Mesenchymal stem cell (in vitro differentiated cells and primary cell): Measurements from ENCODE around the gene TYRP1. TPM values are rescaled to one million over a fixed set of nuclear protein-coding genes. Genes with fewer than 3 reads are reported as not detected.

Experiments
- DNase-seq: peaks from one replicate; pipeline ENCODE4 v3.0.0-alpha.2; 2013
- H2AFZ ChIP-seq: one replicate; pipeline ENCODE4 v1.6.1; 2013; ENCODE audit warnings: low read depth, mild to moderate bottlenecking, control low read depth, inconsistent platforms, low read length, moderate library complexity
- H2AK5ac ChIP-seq: 2 replicates; pipeline ENCODE4 v1.6.1; 2013; ENCODE audit warnings: low read length, moderate library complexity, mild to moderate bottlenecking, inconsistent platforms; ENCODE audit not compliant: severe bottlenecking
- H2BK120ac ChIP-seq: one replicate; pipeline ENCODE4 v1.6.1; 2013; ENCODE audit warnings: low read depth, mild to moderate bottlenecking, inconsistent platforms, low read length, moderate library complexity
- H2BK12ac ChIP-seq, 2 experiments: one replicate each; pipeline ENCODE4 v1.6.1; 2013; ENCODE audit warnings: inconsistent platforms in 2 of 2, low read length in 2 of 2, mild to moderate bottlenecking in 2 of 2, moderate library complexity in 2 of 2, control low read depth in 1 of 2
- H2BK15ac ChIP-seq: one replicate; pipeline ENCODE4 v1.6.1; 2013; ENCODE audit warnings: mild to moderate bottlenecking, low read depth, inconsistent platforms; ENCODE audit not compliant: poor library complexity, severe bottlenecking
- H2BK5ac ChIP-seq: 2 replicates; pipeline ENCODE4 v1.6.1; 2013; ENCODE audit warnings: low read depth, mild to moderate bottlenecking, low read length, control low read depth, inconsistent platforms; ENCODE audit not compliant: poor library complexity, severe bottlenecking
- H3K14ac ChIP-seq, 2 experiments: one replicate each; pipeline ENCODE4 v1.6.1; 2013; ENCODE audit warnings: inconsistent platforms in 2 of 2, low read length in 2 of 2, control low read depth in 1 of 2, mild to moderate bottlenecking in 1 of 2, moderate library complexity in 1 of 2
- H3K18ac ChIP-seq, 2 experiments: one replicate each; pipeline ENCODE4 v1.6.1; 2013; ENCODE audit warnings: inconsistent platforms in 2 of 2, low read length in 2 of 2, control low read depth in 1 of 2, low read depth in 1 of 2, mild to moderate bottlenecking in 1 of 2
- H3K23ac ChIP-seq, 2 experiments: one replicate each; pipeline ENCODE4 v1.6.1; 2013; ENCODE audit warnings: inconsistent platforms in 2 of 2, low read length in 2 of 2, mild to moderate bottlenecking in 2 of 2, moderate library complexity in 2 of 2, control low read depth in 1 of 2
- H3K27ac ChIP-seq: 2 replicates; pipeline ENCODE4 v1.5.1; 2013; ENCODE audit warnings: mild to moderate bottlenecking, moderate library complexity, low read length, control low read depth, inconsistent platforms; ENCODE audit not compliant: poor library complexity, severe bottlenecking
- H3K27me3 ChIP-seq, 2 experiments: 2 replicates each; pipeline versions ENCODE4 v1.6.1 to v1.7.0; 2013; ENCODE audit warnings: low read length in 2 of 2, mild to moderate bottlenecking in 2 of 2, moderate library complexity in 2 of 2, control low read depth in 1 of 2, inconsistent platforms in 1 of 2; ENCODE audit not compliant: control insufficient read depth in 1 of 2, insufficient read depth in 1 of 2
- H3K36me3 ChIP-seq, 2 experiments: 2 replicates each; pipeline versions ENCODE4 v1.6.1 to v1.7.0; 2013; ENCODE audit warnings: low read length in 2 of 2, control low read depth in 1 of 2, inconsistent platforms in 1 of 2, low read depth in 1 of 2, mild to moderate bottlenecking in 1 of 2; ENCODE audit not compliant: insufficient read depth in 2 of 2, control insufficient read depth in 1 of 2
- H3K4ac ChIP-seq, 2 experiments: one replicate each; pipeline ENCODE4 v1.6.1; 2013; ENCODE audit warnings: inconsistent platforms in 2 of 2, low read length in 2 of 2, mild to moderate bottlenecking in 2 of 2, moderate library complexity in 2 of 2, control low read depth in 1 of 2, low read depth in 1 of 2
- H3K4me1 ChIP-seq: 2 replicates; pipeline ENCODE4 v1.6.1; 2013; ENCODE audit warnings: low read depth, low read length, control low read depth; ENCODE audit not compliant: control insufficient read depth, insufficient read depth
- H3K4me2 ChIP-seq: 2 replicates; pipeline ENCODE4 v1.6.1; 2013; ENCODE audit warnings: low read length, mild to moderate bottlenecking, inconsistent platforms; ENCODE audit not compliant: poor library complexity, severe bottlenecking
- H3K4me3 ChIP-seq, 2 experiments: 2 replicates each; pipeline versions ENCODE4 v1.5.1 to v1.7.0; 2013; ENCODE audit warnings: low read length in 2 of 2, mild to moderate bottlenecking in 2 of 2, control low read depth in 1 of 2, low read depth in 1 of 2; ENCODE audit not compliant: insufficient read depth in 1 of 2
- H3K79me1 ChIP-seq: replicated peaks from 2 replicates; pipeline ENCODE4 v1.6.1; 2013; ENCODE audit warnings: mild to moderate bottlenecking, control low read depth, low read length, inconsistent platforms; ENCODE audit not compliant: poor library complexity, severe bottlenecking
- H3K9ac ChIP-seq: 2 replicates; pipeline ENCODE4 v1.7.0; 2013; ENCODE audit warnings: mild to moderate bottlenecking, low read length, moderate library complexity
- H3K9me3 ChIP-seq: 2 replicates; pipeline ENCODE4 v1.7.0; 2013; ENCODE audit warnings: mild to moderate bottlenecking, low read length; ENCODE audit not compliant: control insufficient read depth
- H4K8ac ChIP-seq: one replicate; pipeline ENCODE4 v1.6.1; 2013; ENCODE audit warnings: inconsistent platforms, mild to moderate bottlenecking, low read length, moderate library complexity
- H4K91ac ChIP-seq: one replicate; pipeline ENCODE4 v1.6.1; 2013; ENCODE audit warnings: mild to moderate bottlenecking, low read length, inconsistent platforms
- WGBS: methylation state at CpG from one replicate; pipeline ENCODE4 v1.1.7; 2013; ENCODE audit warnings: mixed read lengths; 5-methylcytosine and 5-hydroxymethylcytosine counted together
- polyA plus RNA-seq, 2 experiments: library from polyadenylated mRNA; stranded (reverse); fragments of 200-250 nt; gene quantifications; one replicate each; pipeline ENCODE4 v1.2.3, GENCODE V29; 2013

The TYRP1 gene, protein sequence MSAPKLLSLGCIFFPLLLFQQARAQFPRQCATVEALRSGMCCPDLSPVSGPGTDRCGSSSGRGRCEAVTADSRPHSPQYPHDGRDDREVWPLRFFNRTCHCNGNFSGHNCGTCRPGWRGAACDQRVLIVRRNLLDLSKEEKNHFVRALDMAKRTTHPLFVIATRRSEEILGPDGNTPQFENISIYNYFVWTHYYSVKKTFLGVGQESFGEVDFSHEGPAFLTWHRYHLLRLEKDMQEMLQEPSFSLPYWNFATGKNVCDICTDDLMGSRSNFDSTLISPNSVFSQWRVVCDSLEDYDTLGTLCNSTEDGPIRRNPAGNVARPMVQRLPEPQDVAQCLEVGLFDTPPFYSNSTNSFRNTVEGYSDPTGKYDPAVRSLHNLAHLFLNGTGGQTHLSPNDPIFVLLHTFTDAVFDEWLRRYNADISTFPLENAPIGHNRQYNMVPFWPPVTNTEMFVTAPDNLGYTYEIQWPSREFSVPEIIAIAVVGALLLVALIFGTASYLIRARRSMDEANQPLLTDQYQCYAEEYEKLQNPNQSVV
- 36.8 TPM for polyA plus RNA-seq (2013, experiment 1 of 2)
- polyA plus RNA-seq (2013, experiment 2 of 2), result 37.9 TPM

DNA sequence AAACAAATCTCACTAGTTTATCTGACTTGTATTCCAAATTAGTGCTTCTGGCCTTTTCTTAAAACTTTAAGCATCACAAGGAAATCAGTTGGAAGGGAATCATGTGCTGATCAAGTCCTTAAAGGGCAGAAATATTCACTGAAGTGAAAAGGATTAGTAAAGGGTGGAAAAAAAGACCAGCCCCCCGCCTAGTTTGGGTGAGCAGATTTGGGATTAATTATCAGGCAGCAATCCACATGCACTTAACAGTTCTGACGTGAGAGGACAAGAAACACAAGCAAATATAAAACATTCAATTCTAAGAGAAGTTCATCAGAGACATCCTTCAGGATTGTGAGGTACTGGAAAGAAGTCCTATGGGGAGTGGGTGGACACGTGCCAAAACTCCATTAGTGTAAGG lies at the start of gene TYRP1:
TSS of gene TYRP1 (plus strand) at position 245 of the 400 bp plus-strand sequence. CDS start 612 bp downstream, outside the sequence.
- H2BK5ac ChIP-seq, result no peak within 1 kb of the TSS
- no peak within 1 kb of the TSS for H2AFZ ChIP-seq
- peak within 1 kb of the TSS; percentile 84 for H4K8ac ChIP-seq
- no peak within 1 kb of the TSS for H3K4me2 ChIP-seq
- peak within 1 kb of the TSS; percentile 79 for H2BK120ac ChIP-seq
- no peaks in the 10 kb centered on the region for H3K4me1 ChIP-seq
- H3K9ac ChIP-seq, result no peak within 1 kb of the TSS
- WGBS, result no CpG with 5 or more reads among the region's 3 CpGs
- H3K79me1 ChIP-seq, result no peaks in the 10 kb centered on the region
- H3K9me3 ChIP-seq, result peaks cover 3% of the 10 kb centered on the region
- H3K36me3 ChIP-seq, result no peaks in the 10 kb centered on the region
- H2BK15ac ChIP-seq, result peak within 1 kb of the TSS; percentile 80
- peak within 1 kb of the TSS; percentile 86 to 91 for H3K18ac ChIP-seq
- peaks cover 0 to 20% of the 10 kb centered on the region in 2 experiments for H3K27me3 ChIP-seq
- H3K23ac ChIP-seq, result no peak within 1 kb of the TSS
- peak within 1 kb of the TSS; percentile 99 for H4K91ac ChIP-seq
- H3K14ac ChIP-seq, result peak within 1 kb of the TSS in 1 of 2 experiments; percentile 99
- H3K4ac ChIP-seq, result peak within 1 kb of the TSS; percentile 46 to 56
- no peak within 1 kb of the TSS for H3K4me3 ChIP-seq
- DNase-seq, result no peak
- peak within 1 kb of the TSS; percentile 97 to 100 for H2BK12ac ChIP-seq
- H3K27ac ChIP-seq, result no peak within 1 kb of the TSS
- no peak within 1 kb of the TSS for H2AK5ac ChIP-seq

DNA sequence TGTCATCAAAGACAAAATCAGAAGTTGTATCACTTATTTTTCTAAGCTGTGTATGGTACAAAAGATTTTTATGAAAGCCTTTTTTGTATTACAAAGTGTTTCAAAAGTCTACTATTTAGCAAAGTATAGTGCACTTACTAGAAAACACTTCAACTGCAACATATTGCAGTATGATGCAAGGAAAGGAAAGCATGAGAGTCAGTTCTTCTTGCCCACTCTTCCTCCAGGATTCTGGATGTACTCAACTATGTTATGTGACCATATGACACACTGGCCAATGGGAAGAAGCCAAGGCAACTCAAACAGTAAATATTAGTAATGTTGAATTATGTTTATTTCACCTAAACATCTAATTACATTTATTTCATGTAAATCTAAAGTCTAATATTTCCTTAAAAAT lies 49.5 kb upstream of the TYRP1 start:
- Histone ChIP-seq H3K27ac (no peak overlapping the region), H3K9ac (no peak overlapping the region), H3K4me3 (no peak overlapping the region), H2BK12ac (no peak overlapping the region), H3K36me3 (no peaks in the 10 kb centered on the region), H3K4ac (no peak overlapping the region), H2AFZ (no peak overlapping the region), H4K8ac (no peak overlapping the region), H3K18ac (no peak overlapping the region), H3K27me3 (no peaks in the 10 kb centered on the region), H3K4me2 (no peak overlapping the region), H3K23ac (no peak overlapping the region), H3K79me1 (no peaks in the 10 kb centered on the region), H2AK5ac (no peak overlapping the region), H3K14ac (no peak overlapping the region), H2BK5ac (no peak overlapping the region), H3K4me1 (no peaks in the 10 kb centered on the region), H2BK120ac (no peak overlapping the region), H3K9me3 (no peaks in the 10 kb centered on the region), H2BK15ac (no peak overlapping the region), H4K91ac (no peak overlapping the region)
- DNase-seq, result peak; percentile 44

DNA sequence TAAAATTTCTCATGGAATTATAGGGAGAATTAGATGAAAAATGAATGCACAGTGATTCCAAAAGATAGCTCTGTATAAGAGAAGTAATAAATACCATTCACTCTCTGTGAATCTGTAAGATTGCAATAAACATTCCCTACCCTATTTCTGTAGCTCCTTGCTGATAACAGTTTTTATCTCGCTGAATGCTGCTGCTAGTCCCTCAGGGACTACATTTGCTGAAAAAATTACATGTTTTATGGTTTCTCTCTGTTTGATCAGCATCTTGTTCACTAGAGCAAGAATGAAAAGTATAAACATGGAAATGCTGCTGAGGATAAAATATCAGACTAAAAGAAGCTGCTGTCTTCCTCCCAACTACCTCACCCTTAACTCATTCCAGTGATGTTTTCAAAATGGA lies 44.3 kb upstream of the TYRP1 start:
- Histone ChIP-seq H3K23ac (no peak overlapping the region), H3K4ac (no peak overlapping the region), H2BK15ac (no peak overlapping the region), H3K9ac (no peak overlapping the region), H3K14ac (no peak overlapping the region), H3K27me3 (no peaks in the 10 kb centered on the region), H2AFZ (no peak overlapping the region), H4K91ac (no peak overlapping the region), H3K4me1 (no peaks in the 10 kb centered on the region), H3K4me3 (no peak overlapping the region), H3K27ac (no peak overlapping the region), H3K4me2 (no peak overlapping the region), H2BK120ac (no peak overlapping the region), H2AK5ac (no peak overlapping the region), H3K36me3 (no peaks in the 10 kb centered on the region), H3K79me1 (no peaks in the 10 kb centered on the region), H2BK12ac (no peak overlapping the region), H3K18ac (no peak overlapping the region), H2BK5ac (no peak overlapping the region), H4K8ac (no peak overlapping the region), H3K9me3 (no peaks in the 10 kb centered on the region)
- DNase-seq, result no peak
- WGBS, result 100% methylated on average over 1 of the region's 1 CpG

DNA sequence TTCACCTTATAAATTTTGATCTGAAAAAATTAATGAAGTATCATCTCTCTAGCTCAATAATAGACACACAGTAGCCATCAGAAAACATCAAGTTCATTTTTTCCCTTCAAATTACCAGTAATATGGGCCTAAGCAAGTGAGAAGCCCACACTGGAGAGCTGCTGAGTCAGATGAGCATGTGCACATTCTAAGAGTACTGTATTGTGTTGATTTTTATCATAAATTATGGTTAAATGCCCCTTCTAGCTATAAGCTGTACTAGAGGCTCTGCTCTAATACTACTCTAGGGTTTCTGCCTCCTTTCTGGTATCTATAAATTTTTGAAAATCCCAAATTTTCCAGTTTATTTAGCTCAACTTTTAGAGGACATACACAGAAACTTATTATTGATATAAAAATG lies 42.1 kb upstream of the TYRP1 start:
- Histone ChIP-seq H3K9me3 (no peaks in the 10 kb centered on the region), H2AK5ac (no peak overlapping the region), H3K9ac (no peak overlapping the region), H3K14ac (no peak overlapping the region), H2BK5ac (no peak overlapping the region), H3K4me2 (no peak overlapping the region), H3K18ac (no peak overlapping the region), H3K79me1 (no peaks in the 10 kb centered on the region), H2BK15ac (no peak overlapping the region), H4K91ac (no peak overlapping the region), H3K4me1 (no peaks in the 10 kb centered on the region), H3K36me3 (no peaks in the 10 kb centered on the region), H3K27me3 (no peaks in the 10 kb centered on the region), H4K8ac (no peak overlapping the region), H2BK12ac (no peak overlapping the region), H3K4me3 (no peak overlapping the region), H3K27ac (no peak overlapping the region), H3K23ac (no peak overlapping the region), H2BK120ac (no peak overlapping the region), H3K4ac (no peak overlapping the region), H2AFZ (no peak overlapping the region)
- DNase-seq, result no peak
